Measurements from ENCODE around the gene ADCY3.

The ADCY3 gene

GRCh38 chr2:24908461-24908901 is 11.6 kb downstream of the ADCY3 start:
- H3K27me3 ChIP-seq: no peaks in the 10 kb centered on the region

GRCh38 chr2:24907116-24907515 is 12.9 kb downstream of the ADCY3 start:
- H3K36me3 ChIP-seq: peaks cover 12% of the 10 kb centered on the region
- DNase-seq: no peak
- TF ChIP-seq CTCF (IDR thresholded peaks at IDR 0.05; ENCODE audit: low read depth, low read length): no peak
- no peaks in the 10 kb centered on the region for H3K4me1 ChIP-seq
- no peak overlapping the region for H3K4me3 ChIP-seq (ENCODE audit: low read depth, low read length)
- H3K9me3 ChIP-seq: no peaks in the 10 kb centered on the region
- no peaks in the 10 kb centered on the region for H3K27me3 ChIP-seq

More at GRCh38 chr2:24908461-24908901, 11.6 kb downstream of the ADCY3 start:
- no peaks in the 10 kb centered on the region for H3K4me1 ChIP-seq
- DNase-seq: no peak
- H3K9me3 ChIP-seq: no peaks in the 10 kb centered on the region
- H3K36me3 ChIP-seq: peaks cover 12% of the 10 kb centered on the region
- no peak overlapping the region for H3K4me3 ChIP-seq (ENCODE audit: low read depth, low read length)
- no peak for TF ChIP-seq CTCF (IDR thresholded peaks at IDR 0.05; ENCODE audit: low read depth, low read length)

- DNase-seq: no peak
- no peak overlapping the region for H3K4me3 ChIP-seq (ENCODE audit: low read depth, low read length)
- no peaks in the 10 kb centered on the region for H3K27me3 ChIP-seq
- H3K9me3 ChIP-seq: no peaks in the 10 kb centered on the region
- H3K36me3 ChIP-seq: peaks cover 9% of the 10 kb centered on the region
- TF ChIP-seq CTCF (IDR thresholded peaks at IDR 0.05; ENCODE audit: low read depth, low read length): no peak
- no peaks in the 10 kb centered on the region for H3K4me1 ChIP-seq
These were observed 13.6 kb downstream of the ADCY3 start for GRCh38 chr2:24906466-24906865.

GRCh38 chr2:24903161-24904103 is 16.6 kb downstream of the ADCY3 start:
- Histone ChIP-seq H3K4me3 (ENCODE audit: low read depth, low read length) (no peak overlapping the region), H3K9me3 (no peaks in the 10 kb centered on the region), H3K36me3 (peaks cover 9% of the 10 kb centered on the region), H3K27me3 (no peaks in the 10 kb centered on the region), H3K4me1 (no peaks in the 10 kb centered on the region)
- no peak for TF ChIP-seq CTCF (IDR thresholded peaks at IDR 0.05; ENCODE audit: low read depth, low read length)
- DNase-seq: no peak

GRCh38 chr2:24899361-24899910 is 20.6 kb downstream of the ADCY3 start:
- Histone ChIP-seq H3K9me3 (no peaks in the 10 kb centered on the region; the same call in 1 of the 2 replicates), H3K36me3 (peaks cover 7% of the 10 kb centered on the region), H3K4me3 (ENCODE audit: low read depth, low read length) (no peak overlapping the region), H3K27me3 (no peaks in the 10 kb centered on the region), H3K4me1 (no peaks in the 10 kb centered on the region)
- no peak for TF ChIP-seq CTCF (IDR thresholded peaks at IDR 0.05; ENCODE audit: low read depth, low read length)
- DNase-seq: no peak

All from BE2C (cell line).